PC-3 (cell line): ENCODE data around the gene SLC26A11. TPM values are rescaled to one million over a fixed set of nuclear protein-coding genes. Genes with fewer than 3 reads are reported as not detected.

ENCODE experiments used
- ATAC-seq: fragments of 200-7000 bp; cut with Tn5 transposase; 2 replicates; pipeline ENCODE4 v1.9.1; 2020; ENCODE audit warnings: mild to moderate bottlenecking, moderate library complexity
- BruUV-seq: library from RNA; stranded (reverse); fragments of 400-500 nt; replicated peaks from 2 replicates; lab custom pipeline; 2021; lab: Mats Ljungman, UMichigan
- CTCF ChIA-PET: fragments of 300-600 bp; sonication (Branson Sonifier 250); formaldehyde crosslinking; loops from one replicate; lab custom pipeline; 2022; ENCODE audit warnings: antibody characterized with exemption; lab: Charles Lee
- POLR2A ChIA-PET: fragments of 300-600 bp; sonication (Branson Sonifier 250); formaldehyde crosslinking; loops from one replicate; lab custom pipeline; 2022; ENCODE audit warnings: antibody characterized with exemption; ENCODE audit not compliant: unreplicated experiment; lab: Charles Lee
- DNase-seq: peaks from one replicate; pipeline ENCODE4 v3.0.0-alpha.2; 2015
- H2AFZ ChIP-seq: fragments of 300-600 bp; sonication (generic); 2 replicates; pipeline ENCODE4 v1.6.0; 2016; ENCODE audit warnings: antibody characterized with exemption, low read length
- H3F3A ChIP-seq: fragments of 300-600 bp; sonication (generic); one replicate; pipeline ENCODE4 v1.6.0; 2017; ENCODE audit warnings: antibody characterized with exemption, low read length, control low read depth, mild to moderate bottlenecking; ENCODE audit not compliant: unreplicated experiment
- H3K27ac ChIP-seq: fragments of 300-600 bp; sonication (generic); 2 replicates; pipeline ENCODE4 v1.5.1; 2016; ENCODE audit warnings: mild to moderate bottlenecking, low read length
- H3K27me3 ChIP-seq: fragments of 300-600 bp; sonication (generic); 2 replicates; pipeline ENCODE4 v1.6.1; 2016; ENCODE audit warnings: low read length, mixed read lengths
- H3K36me3 ChIP-seq: fragments of 300-600 bp; sonication (generic); 2 replicates; pipeline ENCODE4 v1.6.1; 2016; ENCODE audit warnings: low read depth, mixed run types, low read length, mixed read lengths
- H3K4me1 ChIP-seq: fragments of 300-600 bp; sonication (generic); 2 replicates; pipeline ENCODE4 v1.5.1; 2016; ENCODE audit warnings: low read length; ENCODE audit not compliant: insufficient read depth
- H3K4me2 ChIP-seq: fragments of 300-600 bp; sonication (generic); 2 replicates; pipeline ENCODE4 v1.6.0; 2016; ENCODE audit warnings: low read length
- H3K4me3 ChIP-seq: fragments of 300-600 bp; sonication (generic); 2 replicates; pipeline ENCODE4 v1.5.1; 2016; ENCODE audit warnings: mild to moderate bottlenecking, low read length, mixed read lengths
- H3K79me2 ChIP-seq: fragments of 300-600 bp; sonication (generic); 2 replicates; pipeline ENCODE4 v1.6.1; 2017; ENCODE audit warnings: low read length, mixed read lengths
- H3K9ac ChIP-seq: fragments of 300-600 bp; sonication (generic); 2 replicates; pipeline ENCODE4 v1.6.0; 2016; ENCODE audit warnings: mild to moderate bottlenecking, low read length
- H3K9me2 ChIP-seq: fragments of 300-600 bp; sonication (generic); replicated peaks from 2 replicates; pipeline ENCODE4 v1.6.1; 2016; ENCODE audit warnings: mixed run types, low read length, mixed read lengths
- H3K9me3 ChIP-seq: fragments of 300-600 bp; sonication (generic); 2 replicates; pipeline ENCODE4 v1.6.1; 2016; ENCODE audit warnings: low read length, mixed read lengths
- H4K20me1 ChIP-seq: fragments of 300-600 bp; sonication (generic); 2 replicates; pipeline ENCODE4 v1.6.1; 2016; ENCODE audit warnings: low read length, mixed read lengths
- CTCF ChIP-seq: fragments of 300-600 bp; sonication (generic); conservative IDR thresholded peaks from 2 replicates; pipeline ENCODE4 v1.5.1; 2017; ENCODE audit warnings: antibody characterized with exemption, low read depth, mild to moderate bottlenecking, low read length
- EZH2 ChIP-seq: fragments of 300-600 bp; sonication (generic); IDR thresholded peaks from one replicate; pipeline ENCODE4 v1.6.1; 2017; ENCODE audit warnings: antibody characterized with exemption, mild to moderate bottlenecking, low read length; ENCODE audit not compliant: unreplicated experiment
- EZH2phosphoT487 ChIP-seq: fragments of 300-600 bp; sonication (generic); IDR thresholded peaks from 2 replicates; pipeline ENCODE4 v1.6.1; 2018; ENCODE audit warnings: mild to moderate bottlenecking, antibody characterized with exemption, low read length, borderline replicate concordance
- intact Hi-C: fragments of 100-400 bp; cut with micrococcal nuclease; formaldehyde crosslinking; loops from 2 replicates; pipeline ENCODE4 v1.9.0; 2023
- total RNA-seq: library from RNA; depleted of rRNA; stranded (reverse); fragments of >200 nt; gene quantifications from 2 replicates; pipeline ENCODE4 v1.2.3, GENCODE V29; 2014

Gene SLC26A11
- total RNA-seq, 1 experiment from 2014 or later, result 18.4 TPM

DNA sequence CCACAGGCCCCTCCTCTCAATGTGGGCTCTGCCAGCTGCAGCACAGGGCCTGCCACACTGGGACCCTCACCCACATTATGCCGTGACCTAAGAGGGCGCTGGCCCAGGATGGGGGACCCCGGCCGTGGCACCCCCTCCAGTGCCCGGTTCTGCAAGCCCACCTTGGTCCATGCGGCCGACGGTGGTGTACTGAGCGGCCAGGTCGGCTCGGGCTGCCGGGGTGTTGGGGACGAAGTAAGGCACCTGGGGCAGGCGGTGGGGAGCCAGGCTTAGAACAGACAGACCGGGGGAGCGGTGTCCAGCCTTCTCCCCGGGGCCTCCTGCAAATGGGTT is 6.6 kb upstream of the SLC26A11 start:
- Histone ChIP-seq H3K36me3 (peaks cover 24% of the 10 kb centered on the region), H3K27ac (no peak overlapping the region), H3K9me2 (no peaks in the 10 kb centered on the region), H3F3A (no peaks in the 10 kb centered on the region), H3K9me3 (no peaks in the 10 kb centered on the region), H3K4me1 (no peaks in the 10 kb centered on the region), H2AFZ (no peak overlapping the region), H3K4me2 (no peak overlapping the region), H3K4me3 (no peak overlapping the region), H3K9ac (no peak overlapping the region), H3K27me3 (no peaks in the 10 kb centered on the region), H4K20me1 (peaks cover 5% of the 10 kb centered on the region; the same call in 1 of the 2 replicates), H3K79me2 (peaks cover 15% of the 10 kb centered on the region)
- ChIA-PET CTCF (no interaction called here), POLR2A (no interaction called here)
- no TSS peak for BruUV-seq
- intact Hi-C loops, result no loop called here
- ATAC-seq, result no peak
- TF ChIP-seq CTCF, result no peak
- no peak for TF ChIP-seq EZH2phosphoT487
- no peak for TF ChIP-seq EZH2
- no peak for DNase-seq

DNA sequence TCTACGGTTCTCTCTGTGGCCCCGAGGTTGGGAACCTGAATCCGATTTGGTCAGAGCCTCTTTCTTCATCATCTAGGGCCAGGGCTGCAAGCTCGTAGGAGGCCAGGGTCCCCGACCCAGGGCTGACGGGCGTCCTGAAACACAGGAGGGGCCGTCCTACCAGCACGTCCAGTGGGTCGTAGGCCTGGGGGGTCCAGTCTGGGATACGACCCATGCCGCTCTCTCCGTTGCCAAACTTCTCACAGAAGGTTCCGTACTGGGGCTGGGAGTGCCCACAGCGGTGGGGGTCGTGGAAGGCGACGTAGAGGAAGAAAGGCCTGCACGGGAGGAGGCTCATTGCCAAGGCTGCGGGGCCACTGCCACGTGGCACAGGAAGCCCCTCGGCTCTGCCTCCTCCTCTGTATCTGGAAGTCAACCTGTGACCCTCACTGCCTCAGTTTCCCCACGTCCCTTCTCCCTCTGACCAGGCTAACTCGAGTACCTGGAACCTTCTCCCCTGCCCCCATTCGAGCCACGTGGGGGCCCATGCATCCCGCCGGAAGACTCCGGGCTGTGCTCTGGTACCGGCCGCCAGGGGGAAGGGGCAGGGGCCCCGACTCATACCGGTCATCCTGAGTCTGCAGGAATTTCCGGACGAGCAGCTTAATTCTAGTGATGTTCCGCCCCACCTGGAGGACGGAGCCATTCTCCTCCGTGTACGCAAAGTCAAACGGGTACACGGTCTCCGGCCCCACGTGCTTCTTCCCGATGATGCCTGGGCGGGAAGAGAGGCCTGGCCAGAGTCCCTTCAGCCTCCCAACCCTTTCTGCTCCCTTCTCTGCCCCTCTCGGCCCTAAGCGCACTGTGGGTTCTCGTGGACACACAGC is 6.0 kb upstream of the SLC26A11 start:
- ChIA-PET POLR2A (no interaction called here), CTCF (no interaction called here)
- no peaks in the 10 kb centered on the region for H3F3A ChIP-seq
- H3K4me3 ChIP-seq, result no peak overlapping the region
- ATAC-seq (no peak), DNase-seq (no peak)
- BruUV-seq, result no TSS peak
- H3K9me2 ChIP-seq, result no peaks in the 10 kb centered on the region
- TF ChIP-seq EZH2phosphoT487 (no peak), EZH2 (no peak), CTCF (no peak)
- intact Hi-C loops, result no loop called here
- H3K27ac ChIP-seq, result no peak overlapping the region
- H2AFZ ChIP-seq, result no peak overlapping the region
- no peaks in the 10 kb centered on the region for H3K27me3 ChIP-seq
- peaks cover 21% of the 10 kb centered on the region for H3K79me2 ChIP-seq
- H4K20me1 ChIP-seq, result peaks cover 5% of the 10 kb centered on the region; the same call in 1 of the 2 replicates
- H3K36me3 ChIP-seq, result peaks cover 24% of the 10 kb centered on the region
- H3K4me1 ChIP-seq, result peaks cover 6% of the 10 kb centered on the region
- H3K4me2 ChIP-seq, result no peak overlapping the region
- H3K9me3 ChIP-seq, result no peaks in the 10 kb centered on the region
- no peak overlapping the region for H3K9ac ChIP-seq

GRCh38 chr17:80214878-80215210 is 5.4 kb upstream of the SLC26A11 start:
- Histone ChIP-seq H3K4me2 (no peak overlapping the region), H3K9ac (no peak overlapping the region), H3K27ac (no peak overlapping the region), H4K20me1 (peaks cover 5% of the 10 kb centered on the region; the same call in 1 of the 2 replicates), H3K79me2 (peaks cover 27% of the 10 kb centered on the region), H3K9me3 (no peaks in the 10 kb centered on the region), H3K4me1 (peaks cover 12% of the 10 kb centered on the region), H3K27me3 (no peaks in the 10 kb centered on the region), H3K4me3 (no peak overlapping the region), H3K36me3 (peaks cover 24% of the 10 kb centered on the region), H3K9me2 (no peaks in the 10 kb centered on the region), H2AFZ (no peak overlapping the region), H3F3A (no peaks in the 10 kb centered on the region)
- ChIA-PET CTCF (no interaction called here), POLR2A (no interaction called here)
- DNase-seq, result no peak
- no peak for TF ChIP-seq EZH2phosphoT487
- no peak for TF ChIP-seq CTCF
- no peak for TF ChIP-seq EZH2
- no peak for ATAC-seq
- BruUV-seq, result no TSS peak
- intact Hi-C loops, result no loop called here
